Measurements from ENCODE around the gene DNMT3A. TPM values are rescaled to one million over a fixed set of nuclear protein-coding genes. Genes with fewer than 3 reads are reported as not detected.

The DNMT3A gene
- total RNA-seq, 1 donor from 2014 or later: 25.3 TPM

Other genes starting within 250 kb of the DNMT3A start
- 7.7 and 8.8 TPM in 2 replicates for gene POMC, start 173.3 kb downstream of the DNMT3A start, total RNA-seq